Neural progenitor cell (in vitro differentiated cells): ENCODE results near the gene NODAL. TPM values are rescaled to one million over a fixed set of nuclear protein-coding genes. Genes with fewer than 3 reads are reported as not detected.

Experiments
- DNase-seq: peaks from one replicate; pipeline ENCODE4 v3.0.0-alpha.2; 2016; ENCODE audit warnings: low spot score
- H2AFZ ChIP-seq: fragments of 200-600 bp; sonication (generic); replicated peaks from 2 replicates; pipeline ENCODE4 v1.6.1; 2016; ENCODE audit warnings: antibody characterized with exemption
- H3F3A ChIP-seq: fragments of 200-600 bp; sonication (generic); 2 replicates; pipeline ENCODE4 v1.6.1; 2016; ENCODE audit warnings: antibody characterized with exemption, low read depth
- H3K27ac ChIP-seq: fragments of 200-600 bp; sonication (generic); 2 replicates; pipeline ENCODE4 v1.5.1; 2016; ENCODE audit warnings: mild to moderate bottlenecking
- H3K27me3 ChIP-seq: fragments of 200-600 bp; sonication (generic); 2 replicates; pipeline ENCODE4 v1.6.1; 2016; ENCODE audit warnings: mild to moderate bottlenecking, moderate library complexity
- H3K36me3 ChIP-seq: fragments of 200-600 bp; sonication (generic); 2 replicates; pipeline ENCODE4 v1.5.1; 2016
- H3K4me1 ChIP-seq: fragments of 200-600 bp; sonication (generic); 2 replicates; pipeline ENCODE4 v1.6.1; 2016; ENCODE audit warnings: mixed run types
- H3K4me2 ChIP-seq: fragments of 200-600 bp; sonication (generic); 2 replicates; pipeline ENCODE4 v1.6.1; 2016
- H3K4me3 ChIP-seq: fragments of 200-600 bp; sonication (generic); 2 replicates; pipeline ENCODE4 v1.5.1; 2016
- H3K79me2 ChIP-seq: fragments of 200-600 bp; sonication (generic); 2 replicates; pipeline ENCODE4 v1.6.1; 2016; ENCODE audit warnings: low read depth
- H3K9ac ChIP-seq: fragments of 200-600 bp; sonication (generic); 2 replicates; pipeline ENCODE4 v1.6.1; 2016
- H3K9me3 ChIP-seq: fragments of 200-600 bp; sonication (generic); 2 replicates; pipeline ENCODE4 v1.5.1; 2016; ENCODE audit warnings: low read depth
- H4K20me1 ChIP-seq: fragments of 200-600 bp; sonication (generic); 2 replicates; pipeline ENCODE4 v1.6.1; 2016; ENCODE audit warnings: low read depth
- H3K27ac Mint-ChIP-seq: 3 replicates; pipeline ENCODE4 v1.8.0; 2021; ENCODE audit warnings: mixed read lengths
- H3K27me3 Mint-ChIP-seq: 2 replicates; pipeline ENCODE4 v1.8.0; 2022; ENCODE audit warnings: low read depth, mild to moderate bottlenecking, inconsistent platforms, moderate library complexity, mixed read lengths; ENCODE audit not compliant: insufficient read depth
- H3K36me3 Mint-ChIP-seq: 3 replicates; pipeline ENCODE4 v1.8.0; 2021; ENCODE audit warnings: mixed read lengths
- H3K4me1 Mint-ChIP-seq: 3 replicates; pipeline ENCODE4 v1.8.0; 2021; ENCODE audit warnings: mixed read lengths
- H3K4me3 Mint-ChIP-seq: 3 replicates; pipeline ENCODE4 v1.8.0; 2021; ENCODE audit warnings: mild to moderate bottlenecking, moderate library complexity, mixed read lengths
- H3K9me3 Mint-ChIP-seq: 3 replicates; pipeline ENCODE4 v1.8.0; 2020; ENCODE audit warnings: mixed read lengths
- EZH2 ChIP-seq: fragments of 200-600 bp; sonication (generic); IDR thresholded peaks from 2 replicates; pipeline ENCODE4 v1.6.1; 2017; ENCODE audit warnings: antibody characterized with exemption, mild to moderate bottlenecking, moderate library complexity
- EZH2phosphoT487 ChIP-seq: fragments of 200-600 bp; sonication (generic); IDR thresholded peaks from 2 replicates; pipeline ENCODE4 v1.6.1; 2017; ENCODE audit warnings: antibody characterized with exemption
- total RNA-seq: library from RNA; depleted of rRNA; stranded (reverse); fragments of >200 nt; gene quantifications from 2 replicates; pipeline ENCODE4 v1.2.3, GENCODE V29; 2015; ENCODE audit warnings: low replicate concordance
- TF ChIP-seq, protein P1 (sequence below): fragments of 200-600 bp; sonication (generic); IDR thresholded peaks from 2 replicates; pipeline ENCODE4 v1.5.1; 2017; ENCODE audit warnings: antibody characterized with exemption, mild to moderate bottlenecking

The NODAL gene
- total RNA-seq, 1 donor from 2014 or later: not detected

DNA sequence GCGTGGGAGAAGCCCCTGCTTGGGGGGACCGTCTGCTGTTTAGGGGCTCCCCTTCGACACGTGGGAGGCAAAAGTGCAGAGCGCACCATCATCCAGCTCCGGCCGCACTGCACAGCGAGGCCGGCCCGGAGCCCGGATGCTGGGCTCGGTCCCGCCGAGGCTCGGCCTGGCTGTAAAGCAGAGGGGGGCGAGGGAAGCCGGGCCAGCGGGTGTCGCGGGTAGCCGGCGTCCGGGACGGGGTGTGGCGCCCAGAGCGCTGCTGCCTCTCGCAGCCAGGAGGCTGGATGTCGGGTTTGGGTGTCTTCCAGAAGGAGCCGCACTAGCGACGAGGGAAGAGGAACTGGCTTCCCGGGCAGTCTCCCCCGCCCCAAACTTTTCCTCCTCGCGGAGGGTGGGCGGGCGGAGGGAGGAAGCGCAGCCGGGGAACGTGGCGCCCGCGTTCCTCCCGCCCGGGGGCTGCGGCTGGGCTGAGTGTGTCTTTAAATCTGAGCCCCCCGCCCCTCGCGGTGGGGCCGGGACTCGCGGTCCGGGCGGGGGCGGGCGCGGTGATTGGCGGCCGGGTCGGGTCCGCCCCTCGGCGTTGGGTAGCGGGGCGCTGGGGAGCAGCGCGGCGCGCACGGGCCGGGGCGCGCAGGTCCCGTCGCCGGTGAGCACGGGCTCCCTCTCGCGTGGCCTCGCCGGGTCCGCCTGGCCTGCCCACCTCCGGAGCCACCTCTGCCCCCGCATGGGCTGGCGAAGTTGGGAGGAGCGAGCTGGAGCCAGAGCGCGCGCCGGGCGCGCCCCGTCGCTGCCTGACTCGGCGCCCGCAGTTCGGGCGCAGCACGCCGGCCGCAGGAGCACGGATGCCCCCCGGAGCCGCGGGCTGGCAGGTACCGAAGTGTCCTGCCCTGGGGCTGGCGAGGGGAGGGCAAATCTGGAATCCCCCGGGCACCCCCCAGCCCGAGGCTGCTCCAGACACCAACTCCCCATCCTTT lies 37.0 kb upstream of the NODAL start, which contains the start of gene PALD1:
Gene PALD1 (plus strand): TSS at position 577 of the 974 bp plus-strand sequence. CDS start 47,185 bp downstream, outside the sequence.
- H3K9me3 ChIP-seq: no peaks in the 10 kb centered on the region
- TF ChIP-seq EZH2phosphoT487 (peak; percentile 69), EZH2 (peak; percentile 63)
- TF ChIP-seq, protein P1, sequence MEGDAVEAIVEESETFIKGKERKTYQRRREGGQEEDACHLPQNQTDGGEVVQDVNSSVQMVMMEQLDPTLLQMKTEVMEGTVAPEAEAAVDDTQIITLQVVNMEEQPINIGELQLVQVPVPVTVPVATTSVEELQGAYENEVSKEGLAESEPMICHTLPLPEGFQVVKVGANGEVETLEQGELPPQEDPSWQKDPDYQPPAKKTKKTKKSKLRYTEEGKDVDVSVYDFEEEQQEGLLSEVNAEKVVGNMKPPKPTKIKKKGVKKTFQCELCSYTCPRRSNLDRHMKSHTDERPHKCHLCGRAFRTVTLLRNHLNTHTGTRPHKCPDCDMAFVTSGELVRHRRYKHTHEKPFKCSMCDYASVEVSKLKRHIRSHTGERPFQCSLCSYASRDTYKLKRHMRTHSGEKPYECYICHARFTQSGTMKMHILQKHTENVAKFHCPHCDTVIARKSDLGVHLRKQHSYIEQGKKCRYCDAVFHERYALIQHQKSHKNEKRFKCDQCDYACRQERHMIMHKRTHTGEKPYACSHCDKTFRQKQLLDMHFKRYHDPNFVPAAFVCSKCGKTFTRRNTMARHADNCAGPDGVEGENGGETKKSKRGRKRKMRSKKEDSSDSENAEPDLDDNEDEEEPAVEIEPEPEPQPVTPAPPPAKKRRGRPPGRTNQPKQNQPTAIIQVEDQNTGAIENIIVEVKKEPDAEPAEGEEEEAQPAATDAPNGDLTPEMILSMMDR: peak; percentile 26
- H3K4me2 ChIP-seq: peak within 1 kb of the TSS; percentile 99
- H3K4me3 ChIP-seq: peak within 1 kb of the TSS; percentile 91
- no peak within 1 kb of the TSS for H3K27ac Mint-ChIP-seq
- H4K20me1 ChIP-seq: no peaks in the 10 kb centered on the region
- peak within 1 kb of the TSS; percentile 86 for H3K4me3 Mint-ChIP-seq
- H3F3A ChIP-seq: peaks cover 14% of the 10 kb centered on the region
- H3K27ac ChIP-seq: no peak within 1 kb of the TSS
- H3K36me3 Mint-ChIP-seq: no peaks in the 10 kb centered on the region
- peaks cover 38% of the 10 kb centered on the region for H3K27me3 ChIP-seq
- peaks cover 28% of the 10 kb centered on the region for H3K4me1 Mint-ChIP-seq
- H3K9ac ChIP-seq: peak within 1 kb of the TSS; percentile 49
- H3K36me3 ChIP-seq: no peaks in the 10 kb centered on the region
- H3K4me1 ChIP-seq: peaks cover 14% of the 10 kb centered on the region
- H3K9me3 Mint-ChIP-seq: no peaks in the 10 kb centered on the region
- peaks cover 10% of the 10 kb centered on the region for H3K27me3 Mint-ChIP-seq
- peak within 1 kb of the TSS; percentile 100 for H2AFZ ChIP-seq
- H3K79me2 ChIP-seq: peaks cover 15% of the 10 kb centered on the region
- peak; percentile 85 for DNase-seq

DNA sequence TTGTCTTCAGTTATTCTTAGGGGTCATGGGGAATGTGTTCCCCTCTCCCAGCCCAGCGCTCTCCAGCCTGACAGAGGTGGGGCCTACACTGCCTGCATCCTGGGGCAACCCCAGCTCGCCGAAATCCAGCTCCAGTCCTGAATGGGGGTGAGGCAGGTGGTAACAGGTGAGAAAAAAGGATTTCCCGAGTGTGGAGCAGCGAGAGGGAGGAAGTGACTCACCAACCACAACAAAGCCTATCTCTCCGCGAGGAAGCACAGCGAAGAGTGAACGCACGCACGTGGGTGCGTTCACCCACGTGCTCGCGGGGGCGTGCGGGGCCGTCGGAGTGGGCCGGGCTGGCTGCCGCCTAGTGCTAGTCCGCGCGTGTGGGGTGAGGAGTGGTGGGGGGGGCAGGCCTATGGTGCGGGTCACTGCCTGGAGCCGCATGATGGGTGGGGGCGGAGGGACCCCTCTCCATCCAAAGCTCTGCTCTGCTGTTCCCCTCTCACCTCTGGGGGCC lies 36.2 kb upstream of the NODAL start:
- no peak overlapping the region for H3K27ac Mint-ChIP-seq
- no peak overlapping the region for H3K27ac ChIP-seq

DNA sequence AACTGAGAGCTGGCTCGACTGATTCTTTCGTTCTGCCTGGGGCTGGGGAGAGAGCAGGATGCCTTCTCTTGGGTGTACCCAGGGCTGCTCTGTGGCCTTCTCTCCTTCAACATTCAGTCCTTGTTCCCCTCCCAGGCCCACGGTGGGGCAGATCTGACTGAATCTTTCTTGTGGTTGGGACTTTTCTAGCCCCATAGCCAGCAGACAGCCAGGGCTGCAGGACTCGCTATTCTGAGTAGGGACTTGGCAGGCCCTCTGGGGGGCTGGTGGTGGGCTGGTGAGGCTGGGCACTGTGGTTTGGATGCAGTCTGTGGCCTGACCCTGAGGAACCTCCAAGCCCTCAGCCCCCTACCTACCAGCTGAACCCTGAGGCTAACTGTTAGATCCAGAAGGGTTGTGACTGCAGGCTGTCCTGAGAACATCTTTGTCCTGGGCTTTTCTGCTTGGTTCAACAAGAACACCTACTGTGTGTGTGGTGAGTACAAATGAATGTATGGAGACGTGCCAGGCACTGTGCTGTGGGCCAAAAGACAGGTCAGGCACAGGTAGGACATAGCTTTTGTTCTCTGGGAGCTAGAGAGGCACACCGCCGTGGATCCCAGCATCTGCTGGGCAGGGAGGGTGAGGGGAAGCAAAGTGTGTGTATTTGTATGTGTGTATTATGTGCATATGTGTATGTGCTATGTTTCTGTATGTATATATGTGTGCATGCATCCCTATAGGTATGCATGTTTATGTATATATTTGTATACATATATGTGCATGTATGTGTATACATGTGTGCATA lies 35.0 kb upstream of the NODAL start:
- H3K4me3 ChIP-seq: no peak overlapping the region
- peaks cover 11% of the 10 kb centered on the region for H3K4me1 ChIP-seq
- H3K4me1 Mint-ChIP-seq: peaks cover 21% of the 10 kb centered on the region
- H3K36me3 Mint-ChIP-seq: no peaks in the 10 kb centered on the region
- peak; percentile 1 for DNase-seq
- no peak for TF ChIP-seq EZH2
- TF ChIP-seq EZH2phosphoT487: no peak
- TF ChIP-seq, protein P1: no peak
- no peaks in the 10 kb centered on the region for H3K9me3 ChIP-seq
- no peaks in the 10 kb centered on the region for H3K9me3 Mint-ChIP-seq
- H3F3A ChIP-seq: peaks cover 14% of the 10 kb centered on the region
- no peak overlapping the region for H3K27ac ChIP-seq
- H3K36me3 ChIP-seq: no peaks in the 10 kb centered on the region
- H3K79me2 ChIP-seq: peaks cover 15% of the 10 kb centered on the region
- no peak overlapping the region for H3K9ac ChIP-seq
- no peak overlapping the region for H3K4me2 ChIP-seq
- peak overlapping the region; percentile 84 for H3K4me3 Mint-ChIP-seq
- no peak overlapping the region for H3K27ac Mint-ChIP-seq
- H3K27me3 Mint-ChIP-seq: peaks cover 9% of the 10 kb centered on the region
- peaks cover 38% of the 10 kb centered on the region for H3K27me3 ChIP-seq
- H4K20me1 ChIP-seq: no peaks in the 10 kb centered on the region
- H2AFZ ChIP-seq: no peak overlapping the region

More for the DNA sequence above, 36.2 kb upstream of the NODAL start:
- H3K36me3 ChIP-seq: no peaks in the 10 kb centered on the region
- no peaks in the 10 kb centered on the region for H3K9me3 Mint-ChIP-seq
- H3F3A ChIP-seq: peaks cover 14% of the 10 kb centered on the region
- TF ChIP-seq, protein P1: no peak
- TF ChIP-seq EZH2: no peak
- TF ChIP-seq EZH2phosphoT487: no peak
- H3K4me3 Mint-ChIP-seq: peak overlapping the region; percentile 84
- H3K79me2 ChIP-seq: peaks cover 15% of the 10 kb centered on the region
- no peaks in the 10 kb centered on the region for H3K36me3 Mint-ChIP-seq
- peak overlapping the region; percentile 100 for H2AFZ ChIP-seq
- peak overlapping the region; percentile 99 for H3K4me2 ChIP-seq
- no peaks in the 10 kb centered on the region for H4K20me1 ChIP-seq
- H3K27me3 ChIP-seq: peaks cover 38% of the 10 kb centered on the region
- H3K9ac ChIP-seq: peak overlapping the region; percentile 49
- H3K9me3 ChIP-seq: no peaks in the 10 kb centered on the region
- peaks cover 12% of the 10 kb centered on the region for H3K27me3 Mint-ChIP-seq
- peak overlapping the region; percentile 91 for H3K4me3 ChIP-seq
- DNase-seq: peak; percentile 20
- peaks cover 11% of the 10 kb centered on the region for H3K4me1 ChIP-seq
- peaks cover 22% of the 10 kb centered on the region for H3K4me1 Mint-ChIP-seq
